ENCODE measurements around the gene TKT. TPM values are rescaled to one million over a fixed set of nuclear protein-coding genes. Genes with fewer than 3 reads are reported as not detected.

The TKT gene
- polyA plus RNA-seq, 1 experiment, result 220 TPM

GRCh38 chr3:53194210-53195065 is 61.4 kb downstream of the TKT start:
- POLR2A ChIA-PET, result interaction anchor here (1.3 kb wide), 1 partner anchor 80 kb away, joined by 3 read pairs; no protein-coding TSS in a partner anchor
- Histone ChIP-seq H3K4me3 (ENCODE audit: low read depth, low read length) (no peak overlapping the region), H3K27ac (ENCODE audit: low read depth, low read length) (peak overlapping the region; percentile 57), H3K9me3 (ENCODE audit: control insufficient read depth, insufficient read depth, low read length) (no peaks in the 10 kb centered on the region), H3K27me3 (ENCODE audit: control insufficient read depth, insufficient read depth, low read length) (no peaks in the 10 kb centered on the region)
- CTCF ChIA-PET, result interaction anchor here (0.8 to 5.2 kb wide), 12 partner anchors 12 to 90 kb away, joined by 4 to 104 read pairs (median 17); no protein-coding TSS in a partner anchor
- DNase-seq (ENCODE audit: low read depth, low spot score), result no peak
- TF ChIP-seq CTCF (IDR thresholded peaks at IDR 0.05; ENCODE audit: low read depth, low read length), result no peak

DNA sequence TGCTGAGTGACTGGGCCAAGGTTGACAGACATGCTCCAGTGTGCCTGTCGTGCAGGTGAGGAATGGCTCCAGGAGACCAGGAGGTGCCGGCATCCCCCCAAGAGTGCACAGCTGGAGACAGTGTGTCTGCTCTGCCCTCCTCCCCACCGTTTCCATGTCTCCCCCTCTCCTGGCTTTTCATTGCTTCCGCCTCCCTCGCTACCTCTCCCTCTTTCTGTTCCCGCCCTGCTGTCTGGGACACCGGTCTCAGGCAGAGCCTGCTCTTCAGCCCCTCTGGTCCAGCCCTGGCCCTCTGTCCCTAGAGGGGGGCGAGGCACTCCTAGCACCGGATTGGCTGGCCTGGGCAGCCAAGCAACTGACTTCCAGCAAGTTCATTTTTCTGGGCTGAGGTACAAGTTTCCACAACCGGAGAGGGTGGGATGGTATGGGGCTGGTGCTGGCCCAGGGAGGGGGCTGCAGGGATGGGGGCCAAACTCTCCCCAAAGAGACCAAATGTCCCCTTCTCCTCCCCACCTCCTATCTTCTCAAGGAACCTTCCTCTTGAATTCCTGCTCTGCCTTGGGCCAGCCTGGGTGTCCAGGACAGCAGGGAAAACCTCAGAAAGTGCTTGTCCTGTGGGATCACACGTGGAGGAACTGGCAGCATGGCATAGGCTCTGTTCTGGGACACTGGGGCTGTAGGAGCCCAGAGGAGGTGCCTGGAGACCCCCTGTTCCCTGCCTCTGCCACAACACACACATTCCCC is 62.2 kb downstream of the TKT start:
- Histone ChIP-seq H3K27ac (ENCODE audit: low read depth, low read length) (peak overlapping the region; percentile 57), H3K4me3 (ENCODE audit: low read depth, low read length) (no peak overlapping the region), H3K27me3 (ENCODE audit: control insufficient read depth, insufficient read depth, low read length) (no peaks in the 10 kb centered on the region), H3K9me3 (ENCODE audit: control insufficient read depth, insufficient read depth, low read length) (no peaks in the 10 kb centered on the region)
- POLR2A ChIA-PET, result no interaction called here
- CTCF ChIA-PET, result interaction anchor here (1.7 to 5.2 kb wide), 2 partner anchors 78 to 79 kb away, joined by 9 to 97 read pairs; no protein-coding TSS in a partner anchor
- TF ChIP-seq CTCF (IDR thresholded peaks at IDR 0.05; ENCODE audit: low read depth, low read length), result no peak
- no peak for DNase-seq (ENCODE audit: low read depth, low spot score)

GRCh38 chr3:53192608-53193007 is 63.2 kb downstream of the TKT start:
- CTCF ChIA-PET, result interaction anchor here (0.7 to 1.7 kb wide), 2 partner anchors 78 to 82 kb away, joined by 3 to 9 read pairs; no protein-coding TSS in a partner anchor
- H3K27me3 ChIP-seq (ENCODE audit: control insufficient read depth, insufficient read depth, low read length), result no peaks in the 10 kb centered on the region
- H3K4me3 ChIP-seq (ENCODE audit: low read depth, low read length), result no peak overlapping the region
- POLR2A ChIA-PET, result no interaction called here
- H3K9me3 ChIP-seq (ENCODE audit: control insufficient read depth, insufficient read depth, low read length), result no peaks in the 10 kb centered on the region
- no peak for TF ChIP-seq CTCF (IDR thresholded peaks at IDR 0.05; ENCODE audit: low read depth, low read length)
- H3K27ac ChIP-seq (ENCODE audit: low read depth, low read length), result no peak overlapping the region
- DNase-seq (ENCODE audit: low read depth, low spot score), result no peak

- ChIA-PET CTCF (interaction anchor here (0.6 to 1.7 kb wide), 4 partner anchors 78 to 109 kb away, joined by 3 to 9 read pairs (median 4); no protein-coding TSS in a partner anchor), POLR2A (no interaction called here)
- no peak for TF ChIP-seq CTCF (IDR thresholded peaks at IDR 0.05; ENCODE audit: low read depth, low read length)
- Histone ChIP-seq H3K27me3 (ENCODE audit: control insufficient read depth, insufficient read depth, low read length) (no peaks in the 10 kb centered on the region), H3K9me3 (ENCODE audit: control insufficient read depth, insufficient read depth, low read length) (no peaks in the 10 kb centered on the region), H3K27ac (ENCODE audit: low read depth, low read length) (no peak overlapping the region), H3K4me3 (ENCODE audit: low read depth, low read length) (no peak overlapping the region)
- DNase-seq (ENCODE audit: low read depth, low spot score), result no peak
Observed at GRCh38 chr3:53191836-53192480, 63.9 kb downstream of the TKT start.

Data from AG04450 (cell line).